PFSK-1 (cell line): ENCODE results near the gene ZNF646.

ENCODE experiments used
- POLR2AphosphoS5 ChIP-seq: IDR thresholded peaks from 2 replicates; pipeline ENCODE4 v1.6.1; 2012; ENCODE audit warnings: low read depth, mild to moderate bottlenecking, control low read depth, low read length, moderate library complexity
- REST ChIP-seq, 2 experiments: IDR thresholded peaks; 2 replicates each; pipeline versions ENCODE4 v1.6.1 to v1.8.0; 2011 to 2012; ENCODE audit warnings: low read depth in 2 of 2, low read length in 2 of 2, control low read depth in 1 of 2, inconsistent platforms in 1 of 2, mild to moderate bottlenecking in 1 of 2, moderate library complexity in 1 of 2; ENCODE audit not compliant: insufficient read depth in 1 of 2
- SIN3A ChIP-seq: IDR thresholded peaks from 2 replicates; pipeline ENCODE4 v1.6.1; 2012; ENCODE audit warnings: mild to moderate bottlenecking, low read length, moderate library complexity, borderline replicate concordance; ENCODE audit not compliant: insufficient read depth
- TAF1 ChIP-seq: IDR thresholded peaks from 2 replicates; pipeline ENCODE4 v1.6.1; 2012; ENCODE audit warnings: low read length, control low read depth, borderline replicate concordance; ENCODE audit not compliant: insufficient read depth

GRCh38 chr16:31050280-31051030 is 23.8 kb upstream of the ZNF646 start:
- TF ChIP-seq TAF1: no peak
- no peak for TF ChIP-seq SIN3A
- no peak for TF ChIP-seq POLR2AphosphoS5
- no peak for TF ChIP-seq REST (IDR thresholded peaks at IDR 0.05; ENCODE audit: insufficient read depth in 1 of 2, low read depth in 2 of 2, low read length in 2 of 2)
